NCI-H774 (cell line): ENCODE data around the gene CCDC92.

ENCODE experiments used
- DNase-seq: peaks from one replicate; lab custom pipeline; 2025; lab: John Stamatoyannopoulos, UW

Gene CCDC92

GRCh38 chr12:124002021-124002644, 29.5 kb upstream of the CCDC92 start:
- DNase-seq: no peak

- no peak for DNase-seq
Measured at GRCh38 chr12:124001343-124001742, 28.7 kb upstream of the CCDC92 start.

- DNase-seq: no peak
Measured at GRCh38 chr12:124000111-124000510, 27.5 kb upstream of the CCDC92 start.

- no peak for DNase-seq
Measured at GRCh38 chr12:123998991-123999359, 26.3 kb upstream of the CCDC92 start.

GRCh38 chr12:123998344-123998990, 25.8 kb upstream of the CCDC92 start:
- no peak for DNase-seq

- DNase-seq: no peak
Measured at GRCh38 chr12:123997908-123998307, 25.3 kb upstream of the CCDC92 start.

- no peak for DNase-seq
Measured at GRCh38 chr12:123997033-123997822, 24.6 kb upstream of the CCDC92 start.

GRCh38 chr12:123996581-123996980, 23.9 kb upstream of the CCDC92 start:
- no peak for DNase-seq

- DNase-seq: no peak
Measured at GRCh38 chr12:123995023-123995748, 22.6 kb upstream of the CCDC92 start.

GRCh38 chr12:123992118-123992825, 19.6 kb upstream of the CCDC92 start:
- no peak for DNase-seq

- no peak for DNase-seq
Measured at GRCh38 chr12:123991372-123991951, 18.8 kb upstream of the CCDC92 start.

GRCh38 chr12:123990511-123990910, 17.9 kb upstream of the CCDC92 start:
- no peak for DNase-seq

- no peak for DNase-seq
Measured at GRCh38 chr12:123989753-123990152, 17.1 kb upstream of the CCDC92 start.

GRCh38 chr12:123989168-123989567, 16.5 kb upstream of the CCDC92 start:
- no peak for DNase-seq

- no peak for DNase-seq
Measured at GRCh38 chr12:123987022-123987421, 14.4 kb upstream of the CCDC92 start.

GRCh38 chr12:123986374-123986965, 13.8 kb upstream of the CCDC92 start:
- no peak for DNase-seq

GRCh38 chr12:123984903-123985302, 12.3 kb upstream of the CCDC92 start:
- no peak for DNase-seq

- DNase-seq: peak; percentile 21
Measured at GRCh38 chr12:123983822-123984485, 11.3 kb upstream of the CCDC92 start.

- DNase-seq: no peak
Measured at GRCh38 chr12:123982269-123982668, 9.6 kb upstream of the CCDC92 start.

- no peak for DNase-seq
Measured at GRCh38 chr12:123979566-123979965, 6.9 kb upstream of the CCDC92 start.
